H9 (cell line): ENCODE results near the gene SNX30. TPM values are rescaled to one million over a fixed set of nuclear protein-coding genes. Genes with fewer than 3 reads are reported as not detected.

Experiments
- DNase-seq: peaks from one replicate; pipeline ENCODE4 v3.0.0-alpha.2; 2017
- H2AFZ ChIP-seq: one replicate; pipeline ENCODE4 v1.6.1; 2013; ENCODE audit warnings: mild to moderate bottlenecking, low read length, control low read depth, moderate library complexity
- H2AK5ac ChIP-seq: 2 replicates; pipeline ENCODE4 v1.6.1; 2013; ENCODE audit warnings: low read length, control low read depth, mixed read lengths; ENCODE audit not compliant: insufficient read length
- H2BK120ac ChIP-seq: one replicate; pipeline ENCODE4 v1.6.1; 2013; ENCODE audit warnings: low read depth, mild to moderate bottlenecking, low read length, control low read depth, inconsistent platforms; ENCODE audit not compliant: poor library complexity, severe bottlenecking
- H2BK12ac ChIP-seq: 2 replicates; pipeline ENCODE4 v1.6.1; 2013; ENCODE audit warnings: low read length, control low read depth, mixed read lengths, low read depth; ENCODE audit not compliant: insufficient read length
- H2BK15ac ChIP-seq: 2 replicates; pipeline ENCODE4 v1.6.1; 2013; ENCODE audit warnings: low read depth, low read length, control low read depth
- H2BK20ac ChIP-seq: one replicate; pipeline ENCODE4 v1.6.1; 2013; ENCODE audit warnings: low read depth, mild to moderate bottlenecking, low read length, control low read depth, inconsistent platforms; ENCODE audit not compliant: poor library complexity, severe bottlenecking
- H2BK5ac ChIP-seq: 2 replicates; pipeline ENCODE4 v1.6.1; 2013; ENCODE audit warnings: low read length, control low read depth, mixed read lengths; ENCODE audit not compliant: insufficient read length
- H3K14ac ChIP-seq: 2 replicates; pipeline ENCODE4 v1.6.1; 2013; ENCODE audit warnings: low read length, control low read depth; ENCODE audit not compliant: insufficient read depth
- H3K18ac ChIP-seq: 2 replicates; pipeline ENCODE4 v1.6.1; 2013; ENCODE audit warnings: low read depth, mild to moderate bottlenecking, mixed read lengths, low read length, control low read depth; ENCODE audit not compliant: insufficient read length
- H3K23ac ChIP-seq: 2 replicates; pipeline ENCODE4 v1.6.1; 2013; ENCODE audit warnings: low read length, control low read depth, mixed read lengths, low read depth; ENCODE audit not compliant: insufficient read length
- H3K23me2 ChIP-seq: 2 replicates; pipeline ENCODE4 v1.6.1; 2013; ENCODE audit warnings: low read depth, mild to moderate bottlenecking, mixed read lengths, low read length, control low read depth; ENCODE audit not compliant: insufficient read length, poor library complexity, severe bottlenecking
- H3K27ac ChIP-seq: 2 replicates; pipeline ENCODE4 v1.5.1; 2013; ENCODE audit warnings: low read length, control low read depth, mixed read lengths, low read depth; ENCODE audit not compliant: insufficient read length
- H3K27me3 ChIP-seq: 2 replicates; pipeline ENCODE4 v1.6.1; 2013; ENCODE audit warnings: low read length, control low read depth, inconsistent platforms; ENCODE audit not compliant: insufficient read depth
- H3K4ac ChIP-seq: 2 replicates; pipeline ENCODE4 v1.6.1; 2013; ENCODE audit warnings: low read depth, mild to moderate bottlenecking, control low read depth, inconsistent platforms, low read length, moderate library complexity
- H3K4me1 ChIP-seq: 2 replicates; pipeline ENCODE4 v1.6.1; 2013; ENCODE audit warnings: low read length, control low read depth, inconsistent platforms; ENCODE audit not compliant: insufficient read depth
- H3K4me2 ChIP-seq: 2 replicates; pipeline ENCODE4 v1.6.1; 2013; ENCODE audit warnings: low read length, control low read depth, mixed read lengths; ENCODE audit not compliant: insufficient read length, insufficient read depth
- H3K56ac ChIP-seq: 2 replicates; pipeline ENCODE4 v1.6.1; 2013; ENCODE audit warnings: low read depth, mild to moderate bottlenecking, mixed read lengths, low read length, control low read depth; ENCODE audit not compliant: insufficient read length
- H3K79me1 ChIP-seq: 2 replicates; pipeline ENCODE4 v1.6.1; 2013; ENCODE audit warnings: low read depth, mild to moderate bottlenecking, moderate library complexity, low read length, control low read depth, inconsistent platforms; ENCODE audit not compliant: insufficient read depth, poor library complexity, severe bottlenecking
- H3K79me2 ChIP-seq: 2 replicates; pipeline ENCODE4 v1.6.1; 2013; ENCODE audit warnings: low read length, control low read depth, inconsistent platforms; ENCODE audit not compliant: insufficient read depth
- H3K9ac ChIP-seq: 2 replicates; pipeline ENCODE4 v1.6.1; 2013; ENCODE audit warnings: low read length, control low read depth, mixed read lengths; ENCODE audit not compliant: insufficient read length; ENCODE audit errors: extremely low read depth
- H3K9me3 ChIP-seq: one replicate; pipeline ENCODE4 v1.6.1; 2013; ENCODE audit warnings: low read depth, low read length, inconsistent platforms; ENCODE audit not compliant: control insufficient read depth
- H3T11ph ChIP-seq: one replicate; pipeline ENCODE4 v1.6.1; 2013; ENCODE audit warnings: mild to moderate bottlenecking, low read length, control low read depth, inconsistent platforms
- H4K20me1 ChIP-seq: one replicate; pipeline ENCODE4 v1.6.1; 2013; ENCODE audit not compliant: control insufficient read depth, insufficient read length, insufficient read depth
- H4K5ac ChIP-seq: 2 replicates; pipeline ENCODE4 v1.6.1; 2013; ENCODE audit warnings: low read depth, mild to moderate bottlenecking, mixed read lengths, low read length, control low read depth; ENCODE audit not compliant: insufficient read length
- H4K8ac ChIP-seq: replicated peaks from 2 replicates; pipeline ENCODE4 v1.6.1; 2013; ENCODE audit warnings: low read length, control low read depth, mixed read lengths, low read depth; ENCODE audit not compliant: insufficient read length
- H4K91ac ChIP-seq: 2 replicates; pipeline ENCODE4 v1.6.1; 2013; ENCODE audit warnings: low read depth, mild to moderate bottlenecking, moderate library complexity, mixed read lengths, low read length, control low read depth; ENCODE audit not compliant: insufficient read length
- H3K27ac Mint-ChIP-seq, 3 experiments: 2 replicates in 2 of 3; 3 replicates in 1 of 3; pipeline ENCODE4 v1.8.0; 2020 to 2021; ENCODE audit warnings: mixed read lengths in 3 of 3, mild to moderate bottlenecking in 1 of 3, moderate library complexity in 1 of 3
- H3K27me3 Mint-ChIP-seq: 2 replicates; pipeline ENCODE4 v1.8.0; 2021; ENCODE audit warnings: low read depth, mild to moderate bottlenecking, moderate library complexity, mixed read lengths
- H3K36me3 Mint-ChIP-seq, 3 experiments: 2 replicates in 2 of 3; 3 replicates in 1 of 3; pipeline ENCODE4 v1.8.0; 2020 to 2021; ENCODE audit warnings: low read depth in 3 of 3, mixed read lengths in 3 of 3; ENCODE audit not compliant: insufficient read depth in 1 of 3
- H3K4me1 Mint-ChIP-seq, 2 experiments: 2 replicates each; pipeline ENCODE4 v1.8.0; 2020; ENCODE audit warnings: mixed read lengths in 2 of 2
- H3K4me3 Mint-ChIP-seq, 2 experiments: 2 replicates in 1 of 2; 3 replicates in 1 of 2; pipeline ENCODE4 v1.8.0; 2020 to 2021; ENCODE audit warnings: mild to moderate bottlenecking in 2 of 2, mixed read lengths in 2 of 2, moderate library complexity in 1 of 2
- H3K9me3 Mint-ChIP-seq, 2 experiments: 2 replicates in 1 of 2; 3 replicates in 1 of 2; pipeline ENCODE4 v1.8.0; 2020; ENCODE audit warnings: mild to moderate bottlenecking in 2 of 2, mixed read lengths in 2 of 2, moderate library complexity in 1 of 2
- WGBS: extraction: QIAGEN DNeasy Blood & Tissue Kit; methylation state at CpG from one replicate; pipeline ENCODE4 v1.1.7; 2013; ENCODE audit warnings: missing lambda C conversion rate, low lambda C conversion rate, mixed read lengths; ENCODE audit not compliant: insufficient read length; ENCODE audit errors: extremely low coverage; 5-methylcytosine and 5-hydroxymethylcytosine counted together
- total RNA-seq: library from RNA; stranded (reverse); gene quantifications from 2 replicates; pipeline ENCODE4 v1.2.1, GENCODE V29; 2021
- TF ChIP-seq, protein P1 (sequence below): fragments of 200-600 bp; sonication (generic); conservative IDR thresholded peaks from 3 replicates; pipeline ENCODE4 v1.8.0; 2021; ENCODE audit warnings: antibody characterized with exemption, mild to moderate bottlenecking

Gene SNX30
- total RNA-seq, 1 experiment from 2014 or later: 10.3 TPM

DNA sequence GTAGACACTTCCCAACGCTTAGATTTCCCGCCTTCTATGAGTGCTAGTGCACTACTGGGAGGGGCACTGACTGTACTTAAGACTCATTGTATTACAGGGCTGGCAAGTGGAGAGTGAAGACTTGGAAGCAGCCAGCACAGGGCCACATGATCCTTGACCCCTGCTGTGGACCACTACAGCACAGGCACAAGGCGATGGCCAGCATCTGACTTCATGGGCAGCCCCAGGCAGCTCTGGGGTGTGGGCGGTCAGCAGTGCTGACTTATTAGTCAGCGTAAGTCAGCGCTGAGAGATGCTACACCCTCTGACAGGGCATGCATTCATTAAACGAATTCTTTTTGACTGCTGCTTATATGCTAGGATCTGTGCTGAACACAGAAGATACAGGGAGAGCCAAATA, 130.8 kb downstream of the SNX30 start:
- no peak for DNase-seq
- H3K27me3 Mint-ChIP-seq: no peaks in the 10 kb centered on the region
- no peak overlapping the region for H2BK120ac ChIP-seq

More for the DNA sequence above, 130.8 kb downstream of the SNX30 start:
- no peak overlapping the region for H3K4ac ChIP-seq
- H3K79me1 ChIP-seq: no peaks in the 10 kb centered on the region
- no peak overlapping the region for H4K5ac ChIP-seq
- H4K20me1 ChIP-seq: no peaks in the 10 kb centered on the region
- H2AFZ ChIP-seq: no peak overlapping the region
- no peak overlapping the region for H2BK12ac ChIP-seq
- H3K36me3 Mint-ChIP-seq: peaks cover 2 to 3% (median 2%) of the 10 kb centered on the region in 3 experiments; a peak in 5 of 7 replicates
- no CpG with 5 or more reads among the region's 7 CpGs for WGBS
- no peaks in the 10 kb centered on the region for H3K4me1 ChIP-seq
- no peak overlapping the region for H3T11ph ChIP-seq
- H3K4me3 Mint-ChIP-seq: no peak overlapping the region
- H3K56ac ChIP-seq: no peak overlapping the region
- no peaks in the 10 kb centered on the region for H3K27me3 ChIP-seq
- H2AK5ac ChIP-seq: no peak overlapping the region
- no peak overlapping the region for H4K91ac ChIP-seq
- H3K9ac ChIP-seq: no peak overlapping the region
- H3K9me3 ChIP-seq: no peaks in the 10 kb centered on the region
- TF ChIP-seq, protein P1, sequence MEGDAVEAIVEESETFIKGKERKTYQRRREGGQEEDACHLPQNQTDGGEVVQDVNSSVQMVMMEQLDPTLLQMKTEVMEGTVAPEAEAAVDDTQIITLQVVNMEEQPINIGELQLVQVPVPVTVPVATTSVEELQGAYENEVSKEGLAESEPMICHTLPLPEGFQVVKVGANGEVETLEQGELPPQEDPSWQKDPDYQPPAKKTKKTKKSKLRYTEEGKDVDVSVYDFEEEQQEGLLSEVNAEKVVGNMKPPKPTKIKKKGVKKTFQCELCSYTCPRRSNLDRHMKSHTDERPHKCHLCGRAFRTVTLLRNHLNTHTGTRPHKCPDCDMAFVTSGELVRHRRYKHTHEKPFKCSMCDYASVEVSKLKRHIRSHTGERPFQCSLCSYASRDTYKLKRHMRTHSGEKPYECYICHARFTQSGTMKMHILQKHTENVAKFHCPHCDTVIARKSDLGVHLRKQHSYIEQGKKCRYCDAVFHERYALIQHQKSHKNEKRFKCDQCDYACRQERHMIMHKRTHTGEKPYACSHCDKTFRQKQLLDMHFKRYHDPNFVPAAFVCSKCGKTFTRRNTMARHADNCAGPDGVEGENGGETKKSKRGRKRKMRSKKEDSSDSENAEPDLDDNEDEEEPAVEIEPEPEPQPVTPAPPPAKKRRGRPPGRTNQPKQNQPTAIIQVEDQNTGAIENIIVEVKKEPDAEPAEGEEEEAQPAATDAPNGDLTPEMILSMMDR: no peak
- no peak overlapping the region for H3K27ac Mint-ChIP-seq
- no peak overlapping the region for H2BK15ac ChIP-seq
- no peak overlapping the region for H4K8ac ChIP-seq
- no peak overlapping the region for H2BK20ac ChIP-seq
- no peak overlapping the region for H2BK5ac ChIP-seq
- no peaks in the 10 kb centered on the region for H3K79me2 ChIP-seq
- no peak overlapping the region for H3K4me2 ChIP-seq
- H3K23me2 ChIP-seq: no peaks in the 10 kb centered on the region
- H3K23ac ChIP-seq: no peak overlapping the region
- H3K14ac ChIP-seq: no peak overlapping the region
- H3K18ac ChIP-seq: no peak overlapping the region
- no peaks in the 10 kb centered on the region for H3K9me3 Mint-ChIP-seq
- H3K27ac ChIP-seq: no peak overlapping the region
- peaks cover 0 to 3% of the 10 kb centered on the region in 2 experiments; a peak in 2 of 4 replicates for H3K4me1 Mint-ChIP-seq
